GM06990 (cell line): ENCODE data around the gene TSPO2.

ENCODE experiments used
- DNase-seq: peaks from one replicate; pipeline ENCODE4 v3.0.0-alpha.2; 2011; ENCODE audit not compliant: insufficient read length; ENCODE audit errors: extremely low read depth
- H3K27me3 ChIP-seq: replicated peaks from 2 replicates; pipeline ENCODE4 v1.6.0; 2011; ENCODE audit warnings: low read length; ENCODE audit not compliant: control insufficient read depth, insufficient read depth
- H3K36me3 ChIP-seq: 2 replicates; pipeline ENCODE4 v1.5.1; 2011; ENCODE audit warnings: low read length; ENCODE audit not compliant: control insufficient read depth, insufficient read depth
- H3K4me3 ChIP-seq: replicated peaks from 2 replicates; pipeline ENCODE4 v1.5.1; 2011; ENCODE audit warnings: low read depth, mild to moderate bottlenecking, control low read depth, low read length
- CTCF ChIP-seq: IDR thresholded peaks from 2 replicates; pipeline ENCODE4 v1.5.1; 2011; ENCODE audit warnings: low read length, control low read depth, mild to moderate bottlenecking, inconsistent platforms; ENCODE audit not compliant: insufficient read depth, poor library complexity, severe bottlenecking

TSPO2 gene

GRCh38 chr6:41040940-41041536, 1.2 kb upstream of the TSPO2 start:
- no peak overlapping the region for H3K4me3 ChIP-seq
- no peaks in the 10 kb centered on the region for H3K36me3 ChIP-seq
- no peak for TF ChIP-seq CTCF
- no peak for DNase-seq
- H3K27me3 ChIP-seq: no peaks in the 10 kb centered on the region

- Histone ChIP-seq H3K36me3 (no peaks in the 10 kb centered on the region), H3K27me3 (no peaks in the 10 kb centered on the region), H3K4me3 (no peak overlapping the region)
- no peak for TF ChIP-seq CTCF
- DNase-seq: no peak
These were observed 884 bp downstream of the TSPO2 start for GRCh38 chr6:41043151-41043550.

GRCh38 chr6:41045664-41046063, 3.4 kb downstream of the TSPO2 start:
- H3K36me3 ChIP-seq: no peaks in the 10 kb centered on the region
- H3K4me3 ChIP-seq: no peak overlapping the region
- H3K27me3 ChIP-seq: no peaks in the 10 kb centered on the region
- TF ChIP-seq CTCF: no peak
- DNase-seq: no peak

- no peak for TF ChIP-seq CTCF
- no peak for DNase-seq
- H3K27me3 ChIP-seq: no peaks in the 10 kb centered on the region
These were observed 3.8 kb downstream of the TSPO2 start for GRCh38 chr6:41046084-41046483.

GRCh38 chr6:41047306-41047705, 5.0 kb downstream of the TSPO2 start:
- TF ChIP-seq CTCF: no peak
- H3K27me3 ChIP-seq: no peaks in the 10 kb centered on the region
- no peak for DNase-seq

More at GRCh38 chr6:41046084-41046483, 3.8 kb downstream of the TSPO2 start:
- no peaks in the 10 kb centered on the region for H3K36me3 ChIP-seq
- H3K4me3 ChIP-seq: no peak overlapping the region

More at GRCh38 chr6:41047306-41047705, 5.0 kb downstream of the TSPO2 start:
- Histone ChIP-seq H3K4me3 (no peak overlapping the region), H3K36me3 (no peaks in the 10 kb centered on the region)
